Fibroblast of lung (primary cell): ENCODE measurements around the gene WDR27.

Experiments used
- EZH2 ChIP-seq: IDR thresholded peaks from 2 replicates; pipeline ENCODE4 v1.5.1; 2012; ENCODE audit warnings: low read length, control low read depth, mild to moderate bottlenecking; ENCODE audit errors: missing control alignments
- TF ChIP-seq, protein P1 (sequence below), 2 donors: IDR thresholded peaks in 1 of 2; conservative IDR thresholded peaks in 1 of 2; 1 replicate in 1 of 2; 2 replicates in 1 of 2; pipeline ENCODE4 v1.5.1; 2011 to 2012; ENCODE audit warnings: low read length in 2 of 2, control low read depth in 1 of 2, inconsistent platforms in 1 of 2, low read depth in 1 of 2, mild to moderate bottlenecking in 1 of 2

DNA sequence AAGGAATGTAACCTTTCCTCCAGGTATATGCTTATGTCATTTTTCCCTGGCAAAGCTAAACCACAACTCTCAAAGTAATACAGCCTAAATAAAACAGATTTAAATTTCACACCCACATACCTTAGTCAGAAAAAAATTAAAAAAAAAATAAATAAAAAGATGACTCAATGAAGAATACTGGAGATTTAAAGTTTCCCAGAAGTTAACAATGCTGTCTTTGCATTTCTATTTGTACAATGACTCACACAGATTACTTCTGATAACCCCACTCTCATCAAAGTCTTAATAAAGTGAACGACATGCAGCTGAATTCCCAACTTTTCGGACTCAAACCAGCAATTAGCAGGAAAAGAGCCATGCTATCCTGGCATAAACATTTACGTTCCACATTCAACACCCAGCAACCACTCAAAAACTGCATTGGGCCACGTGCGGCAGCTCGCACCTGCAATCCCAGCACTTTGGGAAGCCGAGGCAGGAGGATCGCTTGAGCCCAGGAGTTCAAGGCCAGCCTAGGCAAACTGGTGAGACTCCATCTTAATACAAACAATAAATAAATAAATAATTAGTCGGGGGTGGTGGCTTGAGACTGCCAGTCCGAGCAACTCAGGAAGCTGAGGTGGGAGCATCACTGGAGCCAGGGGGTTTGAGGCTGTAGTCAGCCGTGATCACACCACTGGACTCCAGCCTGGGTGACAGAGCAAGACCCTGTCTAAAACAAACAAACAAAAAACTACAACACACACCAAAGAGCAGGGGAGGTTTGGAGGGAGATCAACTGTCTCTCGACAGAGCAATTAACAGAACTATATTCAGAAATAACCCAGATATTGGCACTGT lies 130.5 kb downstream of the WDR27 start:
- TF ChIP-seq, protein P1, sequence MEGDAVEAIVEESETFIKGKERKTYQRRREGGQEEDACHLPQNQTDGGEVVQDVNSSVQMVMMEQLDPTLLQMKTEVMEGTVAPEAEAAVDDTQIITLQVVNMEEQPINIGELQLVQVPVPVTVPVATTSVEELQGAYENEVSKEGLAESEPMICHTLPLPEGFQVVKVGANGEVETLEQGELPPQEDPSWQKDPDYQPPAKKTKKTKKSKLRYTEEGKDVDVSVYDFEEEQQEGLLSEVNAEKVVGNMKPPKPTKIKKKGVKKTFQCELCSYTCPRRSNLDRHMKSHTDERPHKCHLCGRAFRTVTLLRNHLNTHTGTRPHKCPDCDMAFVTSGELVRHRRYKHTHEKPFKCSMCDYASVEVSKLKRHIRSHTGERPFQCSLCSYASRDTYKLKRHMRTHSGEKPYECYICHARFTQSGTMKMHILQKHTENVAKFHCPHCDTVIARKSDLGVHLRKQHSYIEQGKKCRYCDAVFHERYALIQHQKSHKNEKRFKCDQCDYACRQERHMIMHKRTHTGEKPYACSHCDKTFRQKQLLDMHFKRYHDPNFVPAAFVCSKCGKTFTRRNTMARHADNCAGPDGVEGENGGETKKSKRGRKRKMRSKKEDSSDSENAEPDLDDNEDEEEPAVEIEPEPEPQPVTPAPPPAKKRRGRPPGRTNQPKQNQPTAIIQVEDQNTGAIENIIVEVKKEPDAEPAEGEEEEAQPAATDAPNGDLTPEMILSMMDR (conservative IDR thresholded peaks at IDR 0.05 in 1 of 2, IDR thresholded peaks at IDR 0.05 in 1 of 2; ENCODE audit: low read depth in 1 of 2, low read length in 2 of 2), result no peak
- TF ChIP-seq EZH2, result no peak
